Measurements from ENCODE around the gene ABCA1.
A peak's percentile ranks its signal among the peaks of the same experiment; 100 is the strongest.
"Not testable (repeated sequence)": the region's sequence is repeated elsewhere in the genome, so short reads cannot be mapped to it uniquely, and the experiment has no call there.

ABCA1 gene

GRCh38 chr9:104872656-104873488 lies 55.1 kb downstream of the ABCA1 start:
- DNase-seq (ENCODE audit: low spot score), result no peak

- DNase-seq (ENCODE audit: low spot score), result no peak
Observed at GRCh38 chr9:104871961-104872527, 55.9 kb downstream of the ABCA1 start.

- no peak for DNase-seq (ENCODE audit: low spot score)
Observed at GRCh38 chr9:104869811-104870210, 58.1 kb downstream of the ABCA1 start.

GRCh38 chr9:104868687-104869404 lies 59.1 kb downstream of the ABCA1 start:
- no peak for DNase-seq (ENCODE audit: low spot score)

GRCh38 chr9:104868303-104868686 lies 59.7 kb downstream of the ABCA1 start:
- no peak for DNase-seq (ENCODE audit: low spot score)

- DNase-seq (ENCODE audit: low spot score), result no peak
Observed at GRCh38 chr9:104866191-104866590, 61.8 kb downstream of the ABCA1 start.

GRCh38 chr9:104864675-104865104 lies 63.3 kb downstream of the ABCA1 start:
- DNase-seq (ENCODE audit: low spot score), result no peak

- peak; percentile 76 for DNase-seq (ENCODE audit: low spot score)
Observed at GRCh38 chr9:104863180-104863883, 64.6 kb downstream of the ABCA1 start.

GRCh38 chr9:104861397-104861796 lies 66.6 kb downstream of the ABCA1 start:
- DNase-seq (ENCODE audit: low spot score), result no peak

GRCh38 chr9:104860263-104860662 lies 67.7 kb downstream of the ABCA1 start:
- DNase-seq (ENCODE audit: low spot score), result no peak

- DNase-seq (ENCODE audit: low spot score), result no peak
Observed at GRCh38 chr9:104858846-104859245, 69.1 kb downstream of the ABCA1 start.

- no peak for DNase-seq (ENCODE audit: low spot score)
Observed at GRCh38 chr9:104858271-104858670, 69.7 kb downstream of the ABCA1 start.

GRCh38 chr9:104856413-104856941 lies 71.5 kb downstream of the ABCA1 start:
- DNase-seq (ENCODE audit: low spot score), result peak; percentile 40

- no peak for DNase-seq (ENCODE audit: low spot score)
Observed at GRCh38 chr9:104855807-104856206, 72.1 kb downstream of the ABCA1 start.

GRCh38 chr9:104855258-104855657 lies 72.7 kb downstream of the ABCA1 start:
- DNase-seq (ENCODE audit: low spot score), result not testable (repeated sequence)

- DNase-seq (ENCODE audit: low spot score), result no peak
Observed at GRCh38 chr9:104854613-104855012, 73.3 kb downstream of the ABCA1 start.

GRCh38 chr9:104853683-104854082 lies 74.3 kb downstream of the ABCA1 start:
- no peak for DNase-seq (ENCODE audit: low spot score)

- DNase-seq (ENCODE audit: low spot score), result no peak
Observed at GRCh38 chr9:104853159-104853558, 74.8 kb downstream of the ABCA1 start.

GRCh38 chr9:104851546-104851920 lies 76.4 kb downstream of the ABCA1 start:
- DNase-seq (ENCODE audit: low spot score), result no peak

- no peak for DNase-seq (ENCODE audit: low spot score)
Observed at GRCh38 chr9:104850786-104851545, 77.0 kb downstream of the ABCA1 start.

GRCh38 chr9:104849023-104849422 lies 78.9 kb downstream of the ABCA1 start:
- no peak for DNase-seq (ENCODE audit: low spot score)

Data from D341Med (cell line).